Measurements from ENCODE around the gene GTF3C5.

GRCh38 chr9:133098871-133099270, 68.1 kb downstream of the GTF3C5 start:
- TF ChIP-seq CTCF (IDR thresholded peaks at IDR 0.05) (no peak), EP300 (IDR thresholded peaks at IDR 0.05) (no peak), POLR2A (IDR thresholded peaks at IDR 0.05) (no peak), POLR2AphosphoS5 (IDR thresholded peaks at IDR 0.05) (no peak)

Data from stomach (tissue), 4 donors.